ENCODE results near the gene POMC.

The POMC gene

DNA sequence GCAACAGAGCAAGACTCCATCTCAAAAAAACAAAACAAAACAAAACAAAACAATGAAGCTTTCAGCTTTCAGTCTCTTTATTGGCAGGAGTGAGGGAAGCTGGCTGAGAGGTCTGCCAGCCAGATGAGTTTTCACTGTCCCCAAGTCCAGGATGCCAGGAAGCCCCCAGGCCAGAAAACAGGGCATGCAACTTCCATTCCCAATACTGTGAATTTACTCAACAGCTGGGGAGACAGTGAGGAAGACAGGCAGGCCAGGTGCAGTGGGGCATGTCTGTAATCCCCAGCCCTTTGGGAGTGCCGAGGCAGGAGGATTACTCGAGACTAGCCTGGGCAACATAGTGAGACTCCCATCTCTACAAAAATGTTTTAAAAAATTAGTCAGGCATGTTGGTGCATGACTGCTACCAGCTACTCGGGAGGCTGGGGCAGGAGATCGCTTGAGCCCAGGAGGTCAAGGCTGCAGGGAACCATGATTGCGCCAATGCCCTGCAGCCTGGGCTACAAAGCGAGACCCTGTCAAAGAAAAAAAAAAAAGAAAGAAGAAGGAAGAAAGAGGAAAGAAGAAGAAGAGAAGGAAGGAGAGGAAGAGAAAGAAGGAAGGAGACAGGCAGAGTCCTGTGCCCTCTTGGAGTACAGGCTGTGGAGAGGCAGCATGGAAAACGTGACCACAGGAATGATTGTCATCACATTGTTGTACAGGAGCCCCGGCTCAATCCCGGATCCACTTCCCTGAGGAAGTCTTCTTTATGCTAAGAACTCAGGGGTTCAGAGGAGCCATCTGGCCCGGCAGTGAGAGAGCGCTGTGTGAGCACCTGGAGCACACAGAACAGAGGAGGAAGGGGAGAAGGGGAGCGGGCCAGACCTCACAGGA lies 29.2 kb upstream of the POMC start:
- H3K4me3 ChIP-seq (ENCODE audit: control insufficient read depth, low read depth, low read length): no peak overlapping the region
- TF ChIP-seq, protein P1, sequence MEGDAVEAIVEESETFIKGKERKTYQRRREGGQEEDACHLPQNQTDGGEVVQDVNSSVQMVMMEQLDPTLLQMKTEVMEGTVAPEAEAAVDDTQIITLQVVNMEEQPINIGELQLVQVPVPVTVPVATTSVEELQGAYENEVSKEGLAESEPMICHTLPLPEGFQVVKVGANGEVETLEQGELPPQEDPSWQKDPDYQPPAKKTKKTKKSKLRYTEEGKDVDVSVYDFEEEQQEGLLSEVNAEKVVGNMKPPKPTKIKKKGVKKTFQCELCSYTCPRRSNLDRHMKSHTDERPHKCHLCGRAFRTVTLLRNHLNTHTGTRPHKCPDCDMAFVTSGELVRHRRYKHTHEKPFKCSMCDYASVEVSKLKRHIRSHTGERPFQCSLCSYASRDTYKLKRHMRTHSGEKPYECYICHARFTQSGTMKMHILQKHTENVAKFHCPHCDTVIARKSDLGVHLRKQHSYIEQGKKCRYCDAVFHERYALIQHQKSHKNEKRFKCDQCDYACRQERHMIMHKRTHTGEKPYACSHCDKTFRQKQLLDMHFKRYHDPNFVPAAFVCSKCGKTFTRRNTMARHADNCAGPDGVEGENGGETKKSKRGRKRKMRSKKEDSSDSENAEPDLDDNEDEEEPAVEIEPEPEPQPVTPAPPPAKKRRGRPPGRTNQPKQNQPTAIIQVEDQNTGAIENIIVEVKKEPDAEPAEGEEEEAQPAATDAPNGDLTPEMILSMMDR (IDR thresholded peaks at IDR 0.05; ENCODE audit: control insufficient read depth, insufficient read depth, low read depth, low read length, missing control alignments): no peak
- DNase-seq (ENCODE audit: low read depth): no peak

DNA sequence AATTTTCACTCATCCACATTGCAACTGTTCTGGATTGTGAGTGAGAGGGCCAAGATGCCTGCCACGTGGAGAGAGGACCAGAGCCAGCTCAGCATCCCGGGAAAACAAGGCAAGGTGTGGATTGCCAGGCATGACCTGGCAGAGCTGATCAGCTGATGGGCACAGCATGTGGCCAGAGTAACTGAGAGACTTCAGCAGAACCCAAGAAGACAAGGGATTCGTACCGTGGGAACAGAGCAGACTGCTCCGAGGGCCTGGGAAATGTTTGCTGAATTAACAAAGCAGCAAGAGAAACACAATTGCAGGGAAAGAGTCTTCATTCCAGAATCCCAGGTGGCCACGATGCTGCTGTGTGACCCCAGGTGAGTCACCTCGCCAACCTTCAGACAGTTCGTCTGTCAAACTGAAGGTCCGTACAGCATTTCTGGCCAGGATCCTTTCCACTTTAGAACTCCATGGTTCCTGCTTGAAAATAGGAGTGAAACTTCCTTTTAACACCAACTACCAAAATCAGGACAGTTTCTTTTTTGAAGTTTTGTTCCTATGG lies 26.3 kb upstream of the POMC start:
- TF ChIP-seq, protein P1 (IDR thresholded peaks at IDR 0.05; ENCODE audit: control insufficient read depth, insufficient read depth, low read depth, low read length, missing control alignments): no peak
- no peak overlapping the region for H3K4me3 ChIP-seq (ENCODE audit: control insufficient read depth, low read depth, low read length)
- DNase-seq (ENCODE audit: low read depth): no peak

DNA sequence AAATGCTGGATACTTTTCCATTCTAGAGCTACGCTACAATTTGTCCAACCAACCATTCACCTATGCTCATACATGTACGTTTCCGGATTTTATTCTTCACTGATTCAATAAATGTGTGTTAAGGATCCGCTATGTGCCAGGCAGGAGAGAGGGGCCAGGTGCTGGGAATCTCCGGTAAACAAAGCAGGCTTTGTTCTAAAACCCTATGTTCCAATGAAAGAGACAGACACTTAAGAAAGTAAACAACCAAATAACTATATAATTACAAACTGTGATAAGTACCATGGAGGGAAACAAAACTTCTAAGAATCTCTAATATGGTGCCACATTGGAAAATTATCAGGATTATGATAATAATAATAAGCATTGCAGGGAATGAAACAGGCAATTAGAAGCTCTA lies 22.2 kb upstream of the POMC start:
- TF ChIP-seq, protein P1 (IDR thresholded peaks at IDR 0.05; ENCODE audit: control insufficient read depth, insufficient read depth, low read depth, low read length, missing control alignments): no peak
- no peak overlapping the region for H3K4me3 ChIP-seq (ENCODE audit: control insufficient read depth, low read depth, low read length)
- DNase-seq (ENCODE audit: low read depth): no peak

DNA sequence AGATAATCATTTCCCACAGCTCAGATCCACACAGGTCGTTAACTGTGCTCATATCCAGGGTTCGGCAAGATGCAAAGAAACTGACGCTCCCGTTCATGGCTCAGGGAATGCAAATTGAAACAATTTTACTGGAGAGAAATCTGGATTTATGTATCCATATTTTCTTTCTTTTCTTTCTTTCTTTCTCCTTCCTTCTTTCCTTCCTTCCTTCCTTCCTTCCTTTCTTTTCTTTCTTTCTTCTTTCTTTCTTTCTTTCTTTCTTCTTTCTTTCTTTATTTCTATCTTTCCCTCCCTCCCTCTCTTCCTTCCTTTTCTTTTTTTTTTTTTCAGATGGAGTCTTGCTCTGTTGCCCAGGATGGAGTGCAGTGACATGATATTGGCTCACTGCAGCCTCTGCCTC lies 20.0 kb upstream of the POMC start:
- DNase-seq (ENCODE audit: low read depth): no peak
- H3K4me3 ChIP-seq (ENCODE audit: control insufficient read depth, low read depth, low read length): no peak overlapping the region
- TF ChIP-seq, protein P1 (IDR thresholded peaks at IDR 0.05; ENCODE audit: control insufficient read depth, insufficient read depth, low read depth, low read length, missing control alignments): no peak

DNA sequence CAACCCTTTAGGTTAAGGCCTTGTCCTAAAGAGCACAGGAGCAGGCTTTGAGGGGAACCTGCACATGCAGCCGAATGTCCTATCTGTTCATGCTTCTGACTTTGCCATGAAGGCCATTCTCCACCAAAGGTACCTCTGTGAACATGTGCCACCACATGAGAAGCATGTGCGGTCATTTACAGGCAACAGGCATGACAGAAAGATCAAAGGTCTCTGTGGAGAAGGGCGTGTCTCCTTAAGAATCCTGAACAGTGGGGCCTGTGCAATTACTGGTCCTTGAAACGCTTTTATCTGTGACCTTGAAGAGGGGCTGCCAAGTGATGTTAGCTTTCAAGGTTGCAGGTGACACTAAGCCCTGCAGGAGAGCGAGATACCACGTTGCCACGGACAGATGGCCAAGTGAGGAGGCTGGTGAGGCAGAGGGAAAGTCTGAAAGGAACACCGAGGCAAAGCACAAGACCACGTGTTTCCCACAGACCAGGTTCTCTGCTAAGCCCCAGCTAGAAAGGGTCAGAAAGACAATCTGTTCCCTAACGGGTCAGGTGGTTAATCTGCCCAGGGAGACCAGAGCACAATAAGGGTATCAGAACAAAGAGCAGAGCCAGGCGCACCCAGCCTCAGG lies 19.5 kb upstream of the POMC start:
- TF ChIP-seq, protein P1 (IDR thresholded peaks at IDR 0.05; ENCODE audit: control insufficient read depth, insufficient read depth, low read depth, low read length, missing control alignments): no peak
- no peak overlapping the region for H3K4me3 ChIP-seq (ENCODE audit: control insufficient read depth, low read depth, low read length)
- no peak for DNase-seq (ENCODE audit: low read depth)

DNA sequence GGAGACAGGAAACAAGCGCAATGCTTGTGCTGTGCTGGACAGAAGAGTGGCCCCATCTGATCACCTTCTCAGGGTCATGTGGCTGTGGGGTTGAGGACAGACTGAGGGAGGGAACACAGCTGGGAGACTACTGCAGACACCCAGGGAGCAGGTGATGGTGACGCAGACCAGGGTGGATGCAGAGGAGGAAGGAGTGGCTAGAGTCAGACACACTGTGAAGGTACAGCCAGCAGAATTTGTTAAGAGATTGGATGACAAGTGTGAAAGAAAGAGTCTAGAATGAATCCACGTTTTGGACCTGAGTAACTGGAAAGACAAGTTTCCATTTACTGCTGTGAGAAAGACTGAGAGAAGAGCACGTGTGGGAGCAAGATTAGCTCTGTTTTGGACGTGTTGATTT lies 15.9 kb upstream of the POMC start:
- no peak for DNase-seq (ENCODE audit: low read depth)
- H3K4me3 ChIP-seq (ENCODE audit: control insufficient read depth, low read depth, low read length): no peak overlapping the region
- TF ChIP-seq, protein P1 (IDR thresholded peaks at IDR 0.05; ENCODE audit: control insufficient read depth, insufficient read depth, low read depth, low read length, missing control alignments): no peak

Measured in AG09309 (cell line).